ENCODE results near the gene PAK6. TPM values are rescaled to one million over a fixed set of nuclear protein-coding genes. Genes with fewer than 3 reads are reported as not detected.
A peak's percentile ranks its signal among the peaks of the same experiment; 100 is the strongest.

The PAK6 gene
- total and polyA plus RNA-seq, 12 donors, result 4.9 to 31.0 (median 13.1) TPM

DNA sequence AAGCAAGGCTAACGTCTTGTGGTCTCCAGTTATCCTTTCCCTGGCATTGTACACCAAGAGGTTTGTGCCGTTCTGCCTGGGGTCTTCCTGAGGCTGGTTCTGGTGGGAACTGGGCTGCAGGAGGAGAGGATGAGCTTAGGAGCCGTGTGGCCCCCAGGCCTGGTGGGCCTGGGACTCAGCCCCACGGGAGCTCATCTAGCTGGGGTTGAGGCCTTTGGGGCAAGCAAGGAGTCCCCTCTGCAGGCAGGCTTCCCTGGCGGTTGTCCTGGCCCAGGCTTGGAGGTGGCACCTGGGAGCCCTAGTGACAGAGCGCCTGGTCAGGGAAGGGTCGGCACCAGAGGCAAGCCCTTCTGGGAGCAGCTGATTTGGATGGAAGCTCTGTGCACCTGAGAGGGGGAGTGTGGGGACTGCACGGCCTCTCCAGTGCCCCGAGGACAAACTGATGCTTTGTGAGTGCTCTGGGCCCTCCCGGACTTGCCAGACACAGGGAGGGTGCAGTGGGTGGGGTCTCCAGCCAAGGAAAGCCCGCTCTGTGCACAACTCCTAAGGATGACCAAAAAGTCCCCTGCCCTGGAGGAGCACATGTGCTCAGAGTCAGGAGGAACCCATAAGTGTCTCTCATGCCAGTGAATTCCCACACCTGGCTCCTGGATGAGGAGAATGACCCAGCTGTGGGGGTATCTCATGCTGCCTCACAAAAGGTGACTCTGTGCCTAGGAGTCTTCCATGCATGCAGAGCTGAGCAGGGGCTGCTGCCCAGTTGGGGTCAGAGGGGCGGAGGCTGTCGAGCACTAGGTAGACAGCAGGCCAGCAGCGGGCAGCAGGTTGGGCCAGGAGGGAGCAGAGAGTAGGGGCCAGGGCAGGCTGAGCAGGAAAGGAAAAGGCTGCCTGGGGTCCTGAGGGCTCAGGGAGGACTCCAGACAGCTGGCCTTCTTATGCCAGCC is 2.7 kb downstream of the PAK6 start:
- Histone ChIP-seq H3K36me3 (replicated peaks in 1 of 2) (no peaks in the 10 kb centered on the region), H3K4me3 (no peak overlapping the region), H3K4me1 (replicated peaks in 1 of 2) (peaks cover 0 to 8% of the 10 kb centered on the region in 2 donors), H3K27me3 (no peaks in the 10 kb centered on the region), H3K27ac (no peak overlapping the region), H3K9me3 (replicated peaks in 1 of 3) (no peaks in the 10 kb centered on the region)
- 89 to 100% (median 89%) methylated on average over 4 to 14 of the region's 14 CpGs for WGBS, 4 donors
- no peak for TF ChIP-seq POLR2A (IDR thresholded peaks at IDR 0.05)
- TF ChIP-seq, protein P1, sequence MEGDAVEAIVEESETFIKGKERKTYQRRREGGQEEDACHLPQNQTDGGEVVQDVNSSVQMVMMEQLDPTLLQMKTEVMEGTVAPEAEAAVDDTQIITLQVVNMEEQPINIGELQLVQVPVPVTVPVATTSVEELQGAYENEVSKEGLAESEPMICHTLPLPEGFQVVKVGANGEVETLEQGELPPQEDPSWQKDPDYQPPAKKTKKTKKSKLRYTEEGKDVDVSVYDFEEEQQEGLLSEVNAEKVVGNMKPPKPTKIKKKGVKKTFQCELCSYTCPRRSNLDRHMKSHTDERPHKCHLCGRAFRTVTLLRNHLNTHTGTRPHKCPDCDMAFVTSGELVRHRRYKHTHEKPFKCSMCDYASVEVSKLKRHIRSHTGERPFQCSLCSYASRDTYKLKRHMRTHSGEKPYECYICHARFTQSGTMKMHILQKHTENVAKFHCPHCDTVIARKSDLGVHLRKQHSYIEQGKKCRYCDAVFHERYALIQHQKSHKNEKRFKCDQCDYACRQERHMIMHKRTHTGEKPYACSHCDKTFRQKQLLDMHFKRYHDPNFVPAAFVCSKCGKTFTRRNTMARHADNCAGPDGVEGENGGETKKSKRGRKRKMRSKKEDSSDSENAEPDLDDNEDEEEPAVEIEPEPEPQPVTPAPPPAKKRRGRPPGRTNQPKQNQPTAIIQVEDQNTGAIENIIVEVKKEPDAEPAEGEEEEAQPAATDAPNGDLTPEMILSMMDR (IDR thresholded peaks at IDR 0.05), result no peak
- intact Hi-C loops (cut with DNase I), result no loop called here
- peak in 1 of 7 donors; percentile 25 for DNase-seq

DNA sequence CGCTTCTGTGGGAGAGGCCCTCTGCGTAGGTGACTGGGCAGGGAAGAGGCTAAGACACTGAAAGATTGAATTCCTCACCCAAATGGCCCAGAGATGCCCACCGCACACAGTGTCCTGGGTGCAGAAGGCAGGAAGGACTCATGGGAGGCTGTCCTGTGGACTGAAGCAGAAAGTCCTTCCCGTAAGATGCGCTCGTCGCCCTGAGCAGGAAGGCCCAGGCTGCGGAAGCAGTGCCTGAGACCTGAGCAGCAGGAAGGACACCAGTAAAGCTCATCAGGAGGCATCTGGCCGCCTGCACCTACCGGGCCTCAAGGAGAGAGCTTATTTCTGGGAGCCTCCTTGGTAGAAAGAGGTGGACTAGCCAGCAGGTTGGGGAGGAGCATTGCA is 3.3 kb downstream of the PAK6 start:
- no peak overlapping the region for H3K4me3 ChIP-seq
- TF ChIP-seq, protein P1 (IDR thresholded peaks at IDR 0.05), result no peak
- TF ChIP-seq POLR2A (IDR thresholded peaks at IDR 0.05), result no peak
- H3K4me1 ChIP-seq (replicated peaks in 1 of 2), result peaks cover 0 to 8% of the 10 kb centered on the region in 2 donors
- H3K27ac ChIP-seq, result no peak overlapping the region
- WGBS, 4 donors, result 94 to 98% (median 96%) methylated on average over 9 to 10 of the region's 10 CpGs
- H3K27me3 ChIP-seq, result no peaks in the 10 kb centered on the region
- intact Hi-C loops (cut with DNase I), result no loop called here
- no peaks in the 10 kb centered on the region for H3K36me3 ChIP-seq (replicated peaks in 1 of 2)
- H3K9me3 ChIP-seq (replicated peaks in 1 of 3), result no peaks in the 10 kb centered on the region
- peak in 1 of 7 donors; percentile 29 for DNase-seq

DNA sequence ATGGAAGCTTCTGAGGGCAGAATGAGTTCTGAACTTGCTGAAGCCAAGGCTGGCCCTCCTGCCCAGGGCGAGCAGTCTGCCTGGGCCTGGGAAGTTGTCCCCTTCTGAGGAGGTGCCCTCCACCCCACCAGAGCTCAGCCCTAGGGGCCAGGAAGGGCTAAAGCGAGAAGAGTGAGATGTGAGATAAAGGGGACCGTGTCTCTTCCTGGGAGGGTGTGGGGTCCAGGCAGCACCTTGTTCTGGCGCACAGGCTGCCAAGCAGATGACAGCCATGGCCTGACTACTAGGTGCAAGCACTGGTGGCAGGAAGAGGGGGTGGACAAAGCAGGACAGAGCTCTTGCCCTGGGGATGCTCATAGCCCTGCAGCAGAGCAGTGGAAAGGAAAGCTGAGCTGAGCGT is 3.7 kb downstream of the PAK6 start:
- Histone ChIP-seq H3K9me3 (replicated peaks in 1 of 3) (no peaks in the 10 kb centered on the region), H3K4me3 (no peak overlapping the region), H3K4me1 (replicated peaks in 1 of 2) (peaks cover 0 to 8% of the 10 kb centered on the region in 2 donors), H3K27me3 (no peaks in the 10 kb centered on the region), H3K27ac (no peak overlapping the region), H3K36me3 (replicated peaks in 1 of 2) (no peaks in the 10 kb centered on the region)
- TF ChIP-seq, protein P1 (IDR thresholded peaks at IDR 0.05), result no peak
- TF ChIP-seq POLR2A (IDR thresholded peaks at IDR 0.05), result no peak
- 93 to 96% (median 96%) methylated on average over 4 to 5 of the region's 5 CpGs for WGBS, 4 donors
- peak in 1 of 7 donors; percentile 38 for DNase-seq
- intact Hi-C loops (cut with DNase I), result no loop called here

DNA sequence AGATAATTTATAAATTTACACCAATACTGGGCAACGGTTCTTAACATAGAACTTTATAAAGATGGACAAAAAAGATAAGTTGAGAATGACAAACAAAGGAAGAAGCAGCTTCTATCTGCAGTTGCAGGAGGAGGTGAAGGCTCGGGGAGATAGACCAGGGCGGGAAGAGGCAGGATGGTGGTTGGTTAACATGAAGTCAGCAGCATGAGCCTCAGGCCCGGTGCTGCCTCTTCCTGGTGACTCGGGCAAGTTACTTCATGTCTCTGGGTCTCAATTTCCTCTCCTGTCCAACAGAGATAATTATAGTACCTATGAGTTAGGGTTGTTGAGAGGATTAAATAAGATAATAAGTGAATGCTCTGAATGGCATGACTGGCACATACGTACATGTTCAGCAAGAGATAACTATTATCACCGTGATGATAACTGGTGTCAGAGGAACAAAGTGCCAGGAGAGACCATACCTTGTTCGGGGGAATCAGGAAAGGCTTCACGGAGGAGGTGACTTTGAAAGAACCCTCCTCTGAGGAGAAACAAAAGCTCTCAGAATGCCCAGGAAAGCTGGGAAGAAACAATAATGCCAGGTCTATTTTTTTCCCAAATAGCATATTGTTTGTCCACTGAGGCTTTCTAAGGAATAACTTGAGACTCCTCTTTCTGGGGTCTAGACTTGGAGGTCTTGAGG is 4.4 kb downstream of the PAK6 start:
- Histone ChIP-seq H3K4me1 (replicated peaks in 1 of 2) (peaks cover 0 to 8% of the 10 kb centered on the region in 2 donors), H3K27me3 (no peaks in the 10 kb centered on the region), H3K27ac (no peak overlapping the region), H3K36me3 (replicated peaks in 1 of 2) (no peaks in the 10 kb centered on the region), H3K4me3 (no peak overlapping the region), H3K9me3 (replicated peaks in 1 of 3) (no peaks in the 10 kb centered on the region)
- TF ChIP-seq, protein P1 (IDR thresholded peaks at IDR 0.05), result no peak
- TF ChIP-seq POLR2A (IDR thresholded peaks at IDR 0.05), result no peak
- intact Hi-C loops (cut with DNase I), result no loop called here
- DNase-seq, result peak in 1 of 7 donors; percentile 27
- 84 to 89% (median 86%) methylated on average over 9 of the region's 9 CpGs for WGBS, 4 donors
